Upper lobe of right lung (tissue), 1 donor: ENCODE measurements around the gene CFH. TPM values are rescaled to one million over a fixed set of nuclear protein-coding genes. Genes with fewer than 3 reads are reported as not detected.

ENCODE experiments used
- ATAC-seq: fragments of 200-7000 bp; cut with Tn5 transposase; one replicate; pipeline ENCODE4 v1.9.1; 2020; ENCODE audit warnings: mild to moderate bottlenecking, moderate library complexity
- DNase-seq: peaks from one replicate; pipeline ENCODE4 v3.0.0-alpha.2; 2020
- H3K27ac ChIP-seq: fragments of 200-600 bp; one replicate; pipeline ENCODE4 v1.8.0; 2022
- H3K27me3 ChIP-seq: fragments of 200-600 bp; one replicate; pipeline ENCODE4 v1.8.0; 2022; ENCODE audit warnings: mild to moderate bottlenecking
- H3K36me3 ChIP-seq: fragments of 200-600 bp; one replicate; pipeline ENCODE4 v1.8.0; 2022
- H3K4me1 ChIP-seq: fragments of 200-600 bp; one replicate; pipeline ENCODE4 v1.8.0; 2022
- H3K4me3 ChIP-seq: fragments of 200-600 bp; one replicate; pipeline ENCODE4 v1.8.0; 2022; ENCODE audit warnings: mild to moderate bottlenecking
- H3K9me3 ChIP-seq: fragments of 200-600 bp; one replicate; pipeline ENCODE4 v1.8.0; 2022
- intact Hi-C: fragments of 100-400 bp; cut with DNase I; formaldehyde crosslinking; loops from one replicate; pipeline ENCODE4 v1.11.0; 2022
- long read RNA-seq: library from polyadenylated mRNA; unstranded; transcript quantifications from one replicate; pipeline ENCODE4 v2.0.0, GENCODE V29; 2021
- total RNA-seq: library from RNA; stranded (reverse); fragmentation: NEBNext Ultra II Directional; extraction: Animal tissue kit (Norgen Biotek cat#: 25700); gene quantifications from one replicate; pipeline ENCODE4 v1.2.1, GENCODE V29; 2021
- TF ChIP-seq, protein P1 (sequence below): fragments of 200-600 bp; IDR thresholded peaks from one replicate; pipeline ENCODE4 v1.8.0; 2022; ENCODE audit warnings: antibody characterized with exemption
- donor health status: DM: no; HTN: yes; CAD: no; lungs with severe emphysema.

CFH gene
- total RNA-seq = 78.5 TPM
- long read RNA-seq, full-length matches to known transcripts = 39 of 55 reads
- long read RNA-seq, partial matches to known transcripts = 10 of 55 reads
- long read RNA-seq, other reads (novel, unspliced or antisense) = 6 of 55 reads

DNA sequence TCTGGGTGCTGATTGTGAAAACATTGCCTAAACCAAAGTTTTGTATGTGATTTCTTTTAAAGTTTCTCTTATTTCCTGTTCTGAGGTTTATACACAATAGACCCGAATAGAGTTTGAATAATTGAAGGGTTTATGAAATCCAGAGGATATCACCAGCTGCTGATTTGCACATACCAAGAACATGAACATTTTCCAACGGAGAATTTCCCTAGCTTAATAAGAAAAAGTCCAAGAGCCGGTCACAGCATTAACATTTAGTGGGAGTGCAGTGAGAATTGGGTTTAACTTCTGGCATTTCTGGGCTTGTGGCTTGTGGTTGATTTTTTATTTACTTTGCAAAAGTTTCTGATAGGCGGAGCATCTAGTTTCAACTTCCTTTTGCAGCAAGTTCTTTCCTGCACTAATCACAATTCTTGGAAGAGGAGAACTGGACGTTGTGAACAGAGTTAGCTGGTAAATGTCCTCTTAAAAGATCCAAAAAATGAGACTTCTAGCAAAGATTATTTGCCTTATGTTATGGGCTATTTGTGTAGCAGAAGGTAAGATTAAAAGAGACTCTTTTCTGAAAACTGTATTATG lies at the start of gene CFH:
Gene CFH (plus strand): TSS at position 407 of the 579 bp plus-strand sequence. CDS start 75 bp downstream, at position 482.
- DNase-seq (no peak), ATAC-seq (peak; percentile 66)
- Histone ChIP-seq H3K27ac (peak within 1 kb of the TSS; percentile 59), H3K9me3 (no peaks in the 10 kb centered on the region), H3K27me3 (no peaks in the 10 kb centered on the region), H3K4me3 (peak within 1 kb of the TSS; percentile 47), H3K36me3 (no peaks in the 10 kb centered on the region), H3K4me1 (no peaks in the 10 kb centered on the region)
- TF ChIP-seq, protein P1, sequence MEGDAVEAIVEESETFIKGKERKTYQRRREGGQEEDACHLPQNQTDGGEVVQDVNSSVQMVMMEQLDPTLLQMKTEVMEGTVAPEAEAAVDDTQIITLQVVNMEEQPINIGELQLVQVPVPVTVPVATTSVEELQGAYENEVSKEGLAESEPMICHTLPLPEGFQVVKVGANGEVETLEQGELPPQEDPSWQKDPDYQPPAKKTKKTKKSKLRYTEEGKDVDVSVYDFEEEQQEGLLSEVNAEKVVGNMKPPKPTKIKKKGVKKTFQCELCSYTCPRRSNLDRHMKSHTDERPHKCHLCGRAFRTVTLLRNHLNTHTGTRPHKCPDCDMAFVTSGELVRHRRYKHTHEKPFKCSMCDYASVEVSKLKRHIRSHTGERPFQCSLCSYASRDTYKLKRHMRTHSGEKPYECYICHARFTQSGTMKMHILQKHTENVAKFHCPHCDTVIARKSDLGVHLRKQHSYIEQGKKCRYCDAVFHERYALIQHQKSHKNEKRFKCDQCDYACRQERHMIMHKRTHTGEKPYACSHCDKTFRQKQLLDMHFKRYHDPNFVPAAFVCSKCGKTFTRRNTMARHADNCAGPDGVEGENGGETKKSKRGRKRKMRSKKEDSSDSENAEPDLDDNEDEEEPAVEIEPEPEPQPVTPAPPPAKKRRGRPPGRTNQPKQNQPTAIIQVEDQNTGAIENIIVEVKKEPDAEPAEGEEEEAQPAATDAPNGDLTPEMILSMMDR = no peak
- intact Hi-C loops = no loop called here

DNA sequence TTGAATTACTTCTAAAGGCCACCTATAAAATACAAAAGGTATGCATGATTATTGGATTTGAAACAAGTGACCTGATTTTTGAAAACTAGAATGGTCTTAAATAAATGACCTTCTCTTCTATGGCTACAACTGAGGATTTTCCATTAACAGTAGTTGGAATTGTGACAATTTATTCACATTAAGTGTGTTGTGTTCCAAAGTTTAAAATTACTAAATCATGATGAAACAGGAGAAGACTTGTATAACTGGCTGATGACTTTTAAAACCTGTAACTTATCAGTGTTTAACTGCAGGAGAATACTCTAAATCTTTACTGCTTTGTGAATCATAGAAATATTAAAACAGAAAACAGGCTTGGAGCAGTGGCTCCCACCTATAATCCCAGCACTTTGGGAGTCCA lies 48.2 kb upstream of the CFH start:
- Histone ChIP-seq H3K4me3 (no peak overlapping the region), H3K27ac (no peak overlapping the region), H3K4me1 (peaks cover 10% of the 10 kb centered on the region), H3K27me3 (peaks cover 8% of the 10 kb centered on the region), H3K36me3 (no peaks in the 10 kb centered on the region), H3K9me3 (no peaks in the 10 kb centered on the region)
- intact Hi-C loops = no loop called here
- DNase-seq (no peak), ATAC-seq (no peak)
- TF ChIP-seq, protein P1 = no peak

DNA sequence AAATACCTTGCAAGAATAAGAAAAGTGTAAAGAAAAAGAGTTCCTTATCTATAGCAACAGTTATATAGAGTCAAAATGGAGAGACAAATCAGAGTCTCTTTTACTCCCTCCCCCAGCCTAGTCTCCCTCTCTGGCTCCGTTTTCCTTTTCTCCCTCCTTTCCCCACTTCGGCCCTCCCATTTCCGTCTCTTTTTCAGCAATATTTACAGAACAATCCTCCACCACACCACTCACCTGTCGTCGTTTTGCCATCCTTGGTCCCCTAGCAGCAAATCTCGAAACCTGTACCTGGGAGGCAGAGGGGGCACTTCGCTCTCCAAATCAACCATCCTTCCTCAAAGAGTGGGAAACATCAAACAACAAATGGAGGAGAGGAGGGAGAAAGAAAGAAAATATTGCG lies 43.9 kb upstream of the CFH start:
- Histone ChIP-seq H3K4me3 (peak overlapping the region; percentile 55), H3K27ac (peak overlapping the region; percentile 34), H3K27me3 (peaks cover 11% of the 10 kb centered on the region), H3K4me1 (peaks cover 12% of the 10 kb centered on the region), H3K36me3 (no peaks in the 10 kb centered on the region), H3K9me3 (no peaks in the 10 kb centered on the region)
- TF ChIP-seq, protein P1 = no peak
- ATAC-seq = peak; percentile 7
- DNase-seq = no peak
- intact Hi-C loops = no loop called here

DNA sequence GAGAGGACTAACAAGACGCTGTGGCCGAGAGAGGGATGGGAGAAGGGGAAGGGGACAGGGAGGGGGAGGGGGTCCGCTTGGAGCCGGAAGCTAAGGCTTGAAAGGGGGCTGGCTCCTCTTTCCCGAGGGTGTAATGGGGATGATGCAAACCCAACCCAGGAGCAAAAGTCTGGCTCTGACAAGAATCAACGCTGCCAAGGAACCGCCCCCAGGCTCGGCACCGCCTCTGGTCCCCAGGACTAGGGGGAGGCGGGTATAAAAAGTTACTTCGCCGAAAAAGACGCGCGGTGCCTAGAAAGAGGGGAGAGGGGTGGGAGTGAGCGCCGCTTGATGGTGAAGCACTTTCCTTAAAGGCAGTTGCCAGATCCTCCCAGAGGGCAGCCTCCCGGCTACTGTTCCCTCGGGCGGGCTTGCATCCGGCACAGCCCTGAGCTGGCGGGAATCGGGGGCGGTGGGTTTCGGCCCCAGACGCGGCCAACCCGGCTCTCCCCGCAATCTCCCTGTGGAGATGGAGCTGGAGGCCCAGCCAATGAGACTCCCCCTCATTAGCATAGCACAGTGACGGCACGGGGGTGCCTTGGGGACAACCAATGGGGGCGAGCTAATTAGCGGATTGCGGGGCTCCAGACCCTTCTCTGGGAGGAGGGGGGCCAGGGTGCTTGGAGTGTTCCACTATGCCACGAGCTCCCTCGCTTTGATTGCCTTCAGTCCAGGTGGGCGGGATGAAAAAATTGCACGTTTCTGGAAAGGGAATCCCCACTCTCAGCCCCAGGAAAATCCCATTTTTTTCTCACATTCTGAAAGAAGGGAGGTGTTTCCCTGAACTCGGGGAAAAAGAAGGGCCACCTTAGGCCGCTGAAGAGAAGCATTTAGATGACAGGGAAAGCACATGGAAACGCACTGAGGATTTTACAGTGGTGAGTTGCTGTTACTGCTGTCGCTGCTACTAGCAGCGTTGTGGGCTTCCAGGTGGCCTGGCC lies 43.2 kb upstream of the CFH start, which contains the start of gene KCNT2:
Gene KCNT2 (minus strand): TSS at position 51 of the 980 bp plus-strand sequence. CDS start 131 bp downstream, outside the sequence.
- Histone ChIP-seq H3K9me3 (no peaks in the 10 kb centered on the region), H3K36me3 (no peaks in the 10 kb centered on the region), H3K4me1 (peaks cover 12% of the 10 kb centered on the region), H3K4me3 (peak within 1 kb of the TSS; percentile 55), H3K27ac (peak within 1 kb of the TSS; percentile 34), H3K27me3 (peaks cover 11% of the 10 kb centered on the region)
- ATAC-seq = peak; percentile 80
- DNase-seq = peak; percentile 69
- TF ChIP-seq, protein P1 = no peak
- intact Hi-C loops = no loop called here

DNA sequence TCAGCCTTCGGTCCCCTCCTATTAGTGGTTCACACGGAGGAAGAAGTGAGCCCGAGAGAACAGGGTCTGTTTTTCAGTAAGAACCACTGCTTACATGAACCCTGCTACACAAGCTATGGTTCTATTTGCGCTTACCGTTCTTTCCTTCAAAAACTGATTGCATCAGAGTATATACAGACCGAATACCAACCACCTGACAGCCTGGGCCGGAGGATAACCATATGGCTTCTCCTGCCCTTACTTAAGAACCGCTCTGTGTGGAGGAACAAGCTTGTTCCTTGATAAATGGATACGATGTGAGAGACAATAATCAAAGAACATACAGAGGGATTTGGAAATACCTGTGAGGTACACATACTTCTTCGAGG lies 42.5 kb upstream of the CFH start:
- peak overlapping the region; percentile 34 for H3K27ac ChIP-seq
- peaks cover 11% of the 10 kb centered on the region for H3K27me3 ChIP-seq
- TF ChIP-seq, protein P1 = no peak
- DNase-seq (no peak), ATAC-seq (peak; percentile 26)
- peaks cover 12% of the 10 kb centered on the region for H3K4me1 ChIP-seq
- intact Hi-C loops = no loop called here
- H3K36me3 ChIP-seq = no peaks in the 10 kb centered on the region
- no peaks in the 10 kb centered on the region for H3K9me3 ChIP-seq
- H3K4me3 ChIP-seq = peak overlapping the region; percentile 55
